H1 (cell line): ENCODE measurements around the gene BEX3. TPM values are rescaled to one million over a fixed set of nuclear protein-coding genes. Genes with fewer than 3 reads are reported as not detected.

ENCODE experiments used
- CTCF ChIA-PET: fragments of 300-600 bp; sonication (Branson Sonifier 250); formaldehyde crosslinking; loops from one replicate; lab custom pipeline; 2021; ENCODE audit not compliant: partially characterized antibody; lab: Charles Lee
- POLR2A ChIA-PET: fragments of 300-600 bp; sonication (Branson Sonifier 250); formaldehyde crosslinking; loops from one replicate; lab custom pipeline; 2021; ENCODE audit warnings: inconsistent platforms; ENCODE audit not compliant: partially characterized antibody; lab: Charles Lee
- DNase-seq, 2 experiments: peaks; one replicate each; pipeline versions ENCODE4 v3.0.0 to v3.0.0-alpha.2; 2010 to 2022; ENCODE audit warnings: low spot score in 2 of 2, low read depth in 1 of 2, mixed read lengths in 1 of 2
- FAIRE-seq: peaks from 2 replicates; lab custom pipeline; 2011; peaks lifted over from hg19 to GRCh38; lab: Jason Lieb, UNC
- H2AFZ ChIP-seq: 2 replicates; pipeline ENCODE4 v1.8.1; 2012; ENCODE audit warnings: low read length, inconsistent platforms
- H2AK5ac ChIP-seq: 2 replicates; pipeline ENCODE4 v1.6.1; 2013; ENCODE audit warnings: low read depth, low read length
- H2BK120ac ChIP-seq: replicated peaks from 2 replicates; pipeline ENCODE3; 2013; ENCODE audit warnings: low read depth, low read length, inconsistent platforms
- H2BK12ac ChIP-seq: 2 replicates; pipeline ENCODE4 v1.6.1; 2013; ENCODE audit warnings: low read depth, low read length
- H2BK15ac ChIP-seq: 2 replicates; pipeline ENCODE4 v1.6.1; 2013; ENCODE audit warnings: low read length
- H2BK20ac ChIP-seq: 2 replicates; pipeline ENCODE4 v1.6.1; 2013; ENCODE audit warnings: low read length
- H2BK5ac ChIP-seq: 2 replicates; pipeline ENCODE4 v1.6.1; 2013; ENCODE audit warnings: low read depth, low read length
- H3K14ac ChIP-seq: 2 replicates; pipeline ENCODE4 v1.6.1; 2013; ENCODE audit warnings: inconsistent platforms; ENCODE audit not compliant: insufficient read length
- H3K18ac ChIP-seq: 2 replicates; pipeline ENCODE4 v1.6.1; 2013; ENCODE audit warnings: low read length; ENCODE audit errors: extremely low read depth
- H3K23ac ChIP-seq: 2 replicates; pipeline ENCODE4 v1.6.1; 2013; ENCODE audit warnings: inconsistent platforms; ENCODE audit not compliant: insufficient read length
- H3K23me2 ChIP-seq: 2 replicates; pipeline ENCODE4 v1.6.1; 2013; ENCODE audit warnings: low read depth, low read length
- H3K27ac ChIP-seq: 2 replicates; pipeline ENCODE4 v1.6.1; 2011; ENCODE audit warnings: low read depth, low read length, inconsistent platforms
- H3K27me3 ChIP-seq, 4 experiments: replicated peaks in 1 of 4; 1 replicate in 1 of 4; 2 replicates in 3 of 4; pipeline versions ENCODE4 v1.6.1 to v1.8.1; 2011 to 2013; ENCODE audit warnings: low read length in 3 of 4, mild to moderate bottlenecking in 3 of 4, inconsistent platforms in 2 of 4, mixed read lengths in 2 of 4, moderate library complexity in 1 of 4; ENCODE audit not compliant: control insufficient read depth in 3 of 4, insufficient read depth in 3 of 4; ENCODE audit errors: extremely low read depth in 1 of 4
- H3K36me3 ChIP-seq, 4 experiments: 2 replicates each; pipeline versions ENCODE4 v1.6.1 to v1.8.1; 2011 to 2013; ENCODE audit warnings: mild to moderate bottlenecking in 4 of 4, low read length in 3 of 4, moderate library complexity in 2 of 4, control low read depth in 1 of 4, inconsistent platforms in 1 of 4; ENCODE audit not compliant: insufficient read depth in 4 of 4, control insufficient read depth in 2 of 4
- H3K4ac ChIP-seq: replicated peaks from 2 replicates; pipeline ENCODE3; 2013; ENCODE audit warnings: low read length, low read depth, mixed read lengths, inconsistent platforms; ENCODE audit not compliant: insufficient read length
- H3K4me1 ChIP-seq, 4 experiments: replicated peaks in 1 of 4; 1 replicate in 1 of 4; 2 replicates in 3 of 4; pipeline versions ENCODE4 v1.6.1 to v1.8.1; 2011 to 2013; ENCODE audit warnings: low read length in 3 of 4, inconsistent platforms in 2 of 4, mixed read lengths in 1 of 4; ENCODE audit not compliant: insufficient read depth in 4 of 4, control insufficient read depth in 3 of 4
- H3K4me2 ChIP-seq, 2 experiments: 2 replicates each; pipeline versions ENCODE4 v1.6.1 to v1.8.1; 2011 to 2013; ENCODE audit warnings: low read depth in 2 of 2, low read length in 2 of 2, control low read depth in 1 of 2, inconsistent platforms in 1 of 2, mild to moderate bottlenecking in 1 of 2; ENCODE audit not compliant: insufficient read depth in 1 of 2
- H3K4me3 ChIP-seq, 4 experiments: fragments of 200-600, 300-600 bp in 1 of 4; sonication (generic), shearing (Covaris generic), sonication (Bioruptor Twin) in 1 of 4; 2 replicates each; pipeline versions ENCODE4 v1.5.1 to v1.8.1; 2011 to 2016; ENCODE audit warnings: low read length in 4 of 4, low read depth in 3 of 4, control low read depth in 2 of 4, inconsistent platforms in 2 of 4, mild to moderate bottlenecking in 2 of 4, mixed read lengths in 1 of 4, moderate library complexity in 1 of 4; ENCODE audit not compliant: insufficient read depth in 2 of 4; ENCODE audit errors: extremely low read depth in 1 of 4
- H3K56ac ChIP-seq: replicated peaks from 2 replicates; pipeline ENCODE3; 2013; ENCODE audit warnings: low read depth, mild to moderate bottlenecking, mixed read lengths, low read length, inconsistent platforms; ENCODE audit not compliant: insufficient read length
- H3K79me1 ChIP-seq: 2 replicates; pipeline ENCODE4 v1.6.1; 2013; ENCODE audit warnings: low read depth, low read length, control low read depth
- H3K79me2 ChIP-seq, 2 experiments: 2 replicates each; pipeline versions ENCODE4 v1.6.1 to v1.8.1; 2012 to 2013; ENCODE audit warnings: low read length in 2 of 2, mild to moderate bottlenecking in 2 of 2, inconsistent platforms in 1 of 2; ENCODE audit not compliant: insufficient read depth in 2 of 2, control insufficient read depth in 1 of 2
- H3K9ac ChIP-seq, 4 experiments: replicated peaks in 1 of 4; 1 replicate in 1 of 4; 2 replicates in 3 of 4; pipeline versions ENCODE4 v1.6.1 to v1.8.1; 2011 to 2013; ENCODE audit warnings: low read depth in 3 of 4, low read length in 3 of 4, control low read depth in 2 of 4, mild to moderate bottlenecking in 2 of 4, moderate library complexity in 2 of 4, inconsistent platforms in 1 of 4; ENCODE audit errors: extremely low read depth in 1 of 4
- H3K9me3 ChIP-seq, 2 experiments: 2 replicates each; pipeline versions ENCODE4 v1.6.1 to v1.8.1; 2012 to 2013; ENCODE audit warnings: mild to moderate bottlenecking in 2 of 2, moderate library complexity in 2 of 2, control low read depth in 1 of 2, inconsistent platforms in 1 of 2, low read depth in 1 of 2, low read length in 1 of 2, mixed read lengths in 1 of 2; ENCODE audit not compliant: insufficient read depth in 2 of 2
- H4K20me1 ChIP-seq, 2 experiments: replicated peaks in 1 of 2; 2 replicates each; pipeline versions ENCODE3 to v1.8.1; 2011 to 2013; ENCODE audit warnings: inconsistent platforms in 2 of 2, low read length in 2 of 2, mild to moderate bottlenecking in 1 of 2; ENCODE audit not compliant: insufficient read depth in 2 of 2, control insufficient read depth in 1 of 2
- H4K5ac ChIP-seq: 2 replicates; pipeline ENCODE4 v1.6.1; 2013; ENCODE audit warnings: low read length, low read depth, mixed read lengths, inconsistent platforms; ENCODE audit not compliant: insufficient read length
- H4K8ac ChIP-seq: 2 replicates; pipeline ENCODE4 v1.8.0; 2013; ENCODE audit warnings: mild to moderate bottlenecking, moderate library complexity, low read length, inconsistent platforms; ENCODE audit not compliant: insufficient read depth; ENCODE audit errors: extremely low read depth
- H4K91ac ChIP-seq: replicated peaks from 2 replicates; pipeline ENCODE3; 2013; ENCODE audit warnings: low read length, mixed read lengths, inconsistent platforms; ENCODE audit not compliant: insufficient read length
- CREB1 ChIP-seq: IDR thresholded peaks from 2 replicates; pipeline ENCODE4 v1.6.1; 2012; ENCODE audit warnings: inconsistent platforms
- CTCF ChIP-seq, 3 experiments: IDR thresholded peaks; 1 replicate in 2 of 3; 2 replicates in 1 of 3; pipeline versions ENCODE4 v1.5.1 to v1.6.1; 2011; ENCODE audit warnings: low read length in 3 of 3, mild to moderate bottlenecking in 3 of 3, inconsistent platforms in 2 of 3, low read depth in 1 of 3, moderate library complexity in 1 of 3; ENCODE audit not compliant: insufficient read depth in 1 of 3; ENCODE audit errors: control extremely low read depth in 1 of 3
- EZH2 ChIP-seq: fragments of 200-600 bp; sonication (generic); IDR thresholded peaks from 2 replicates; pipeline ENCODE4 v1.7.1; 2012; ENCODE audit warnings: low read depth, mild to moderate bottlenecking, moderate library complexity, low read length, inconsistent platforms; ENCODE audit not compliant: severe bottlenecking
- FOSL1 ChIP-seq: IDR thresholded peaks from 2 replicates; pipeline ENCODE4 v1.6.1; 2011; ENCODE audit warnings: mild to moderate bottlenecking, low read depth, low read length, moderate library complexity; ENCODE audit not compliant: insufficient read depth
- KDM1A ChIP-seq: fragments of 200-600, 300-600 bp; sonication (generic); IDR thresholded peaks from 2 replicates; pipeline ENCODE4 v1.7.1; 2016; ENCODE audit warnings: mild to moderate bottlenecking, low read length, borderline replicate concordance
- NRF1 ChIP-seq: IDR thresholded peaks from 2 replicates; pipeline ENCODE4 v1.6.1; 2011; ENCODE audit warnings: mild to moderate bottlenecking, low read depth, low read length, improper control_type of control experiment
- PHF8 ChIP-seq: fragments of 200-600 bp; sonication (generic); conservative IDR thresholded peaks from 2 replicates; pipeline ENCODE4 v1.7.1; 2012; ENCODE audit warnings: low read depth, mild to moderate bottlenecking, inconsistent platforms, low read length, moderate library complexity
- POLR2AphosphoS5 ChIP-seq: IDR thresholded peaks from 2 replicates; pipeline ENCODE4 v1.6.1; 2011; ENCODE audit warnings: low read depth, low read length
- SP4 ChIP-seq: IDR thresholded peaks from 2 replicates; pipeline ENCODE4 v1.6.1; 2012; ENCODE audit warnings: low read length, inconsistent platforms
- SUZ12 ChIP-seq: fragments of 200-600 bp; sonication (generic); IDR thresholded peaks from 2 replicates; pipeline ENCODE4 v1.6.1; 2012; ENCODE audit warnings: mild to moderate bottlenecking, inconsistent platforms, low read length, moderate library complexity, mixed read lengths
- USF2 ChIP-seq: IDR thresholded peaks from 2 replicates; pipeline ENCODE4 v1.6.1; 2011; ENCODE audit warnings: low read length, improper control_type of control experiment
- WGBS, 2 experiments: shearing (Covaris generic) in 1 of 2; methylation state at CpG; one replicate each; pipeline versions ENCODE4 v1.1.6 to v1.1.7; 2013 to 2015; ENCODE audit warnings: low lambda C conversion rate in 2 of 2, mixed read lengths in 2 of 2, inconsistent platforms in 1 of 2, low coverage in 1 of 2, missing lambda C conversion rate in 1 of 2; ENCODE audit not compliant: insufficient replicate concordance in 2 of 2, insufficient coverage in 1 of 2, insufficient read length in 1 of 2; ENCODE audit errors: extremely low coverage in 1 of 2, missing lambda C conversion rate in 1 of 2; 5-methylcytosine and 5-hydroxymethylcytosine counted together
- polyA plus RNA-seq, 7 experiments: library from polyadenylated mRNA; depleted of rRNA in 3 of 7; stranded (reverse) in 5 of 7; unstranded in 2 of 7; fragments of >200 nt in 5 of 7; fragments of 200-250 nt in 2 of 7; gene quantifications; 1 replicate in 5 of 7; 2 replicates in 1 of 7; 4 replicates in 1 of 7; pipeline versions ENCODE4 v1.2.1 to v1.2.3, GENCODE V29; 2011 to 2013; ENCODE audit warnings: missing spikeins in 2 of 7, mixed read lengths in 2 of 7
- total RNA-seq: library from RNA; stranded (reverse); fragmentation: NEBNext Ultra II Directional; extraction: Animal tissue kit (Norgen Biotek cat#: 25700); gene quantifications from 2 replicates; pipeline ENCODE4 v1.2.1, GENCODE V29; 2021

The BEX3 gene
- total and polyA plus RNA-seq, 2 of the 8 experiments (the other 6 are each of a cell fraction or from before 2014, with no cell fraction given) = 330 to 366 TPM

- POLR2A ChIA-PET = no interaction called here
- Histone ChIP-seq H2BK20ac (no peak overlapping the region), H3K27me3 (peaks cover 0 to 10% (median 2%) of the 10 kb centered on the region in 4 experiments; a peak in 2 of 7 replicates), H2AFZ (no peak overlapping the region), H3K4me1 (no peaks in the 10 kb centered on the region), H3K79me1 (no peaks in the 10 kb centered on the region), H3K14ac (no peak overlapping the region), H4K20me1 (no peaks in the 10 kb centered on the region), H2BK15ac (no peak overlapping the region), H2BK120ac (no peak overlapping the region), H2BK12ac (no peak overlapping the region), H3K4ac (no peak overlapping the region), H3K9ac (no peak overlapping the region), H3K4me2 (no peak overlapping the region), H2BK5ac (no peak overlapping the region), H4K8ac (no peak overlapping the region), H3K9me3 (no peaks in the 10 kb centered on the region), H3K79me2 (no peaks in the 10 kb centered on the region), H3K4me3 (no peak overlapping the region), H3K56ac (no peak overlapping the region), H4K5ac (no peak overlapping the region), H3K23me2 (no peaks in the 10 kb centered on the region), H3K18ac (no peak overlapping the region), H4K91ac (no peak overlapping the region), H2AK5ac (no peak overlapping the region), H3K36me3 (no peaks in the 10 kb centered on the region), H3K23ac (no peak overlapping the region), H3K27ac (no peak overlapping the region)
- CTCF ChIA-PET = no interaction called here
- 94% methylated on average over 3 of the region's 5 CpGs; no CpG with 5 or more reads in 1 of the 2 experiments for WGBS, 2 experiments
- no peak for DNase-seq
- no peak for FAIRE-seq
- no peak for TF ChIP-seq USF2
- TF ChIP-seq POLR2AphosphoS5 = no peak
- no peak for TF ChIP-seq PHF8
- no peak for TF ChIP-seq FOSL1
- TF ChIP-seq SUZ12 = no peak
- TF ChIP-seq SP4 = no peak
- no peak for TF ChIP-seq EZH2
- no peak for TF ChIP-seq KDM1A
- no peak for TF ChIP-seq CTCF (IDR thresholded peaks at IDR 0.05; ENCODE audit: control extremely low read depth in 1 of 3, insufficient read depth in 1 of 3, low read depth in 1 of 3, low read length in 3 of 3)
- TF ChIP-seq NRF1 = no peak
- TF ChIP-seq CREB1 = no peak
Observed at GRCh38 chrX:103396186-103396585, 19.8 kb downstream of the BEX3 start.
